ENCODE measurements around the gene TMEM38A.

The TMEM38A gene, protein sequence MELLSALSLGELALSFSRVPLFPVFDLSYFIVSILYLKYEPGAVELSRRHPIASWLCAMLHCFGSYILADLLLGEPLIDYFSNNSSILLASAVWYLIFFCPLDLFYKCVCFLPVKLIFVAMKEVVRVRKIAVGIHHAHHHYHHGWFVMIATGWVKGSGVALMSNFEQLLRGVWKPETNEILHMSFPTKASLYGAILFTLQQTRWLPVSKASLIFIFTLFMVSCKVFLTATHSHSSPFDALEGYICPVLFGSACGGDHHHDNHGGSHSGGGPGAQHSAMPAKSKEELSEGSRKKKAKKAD

GRCh38 chr19:16660763-16661479 is at the start of gene TMEM38A:
TMEM38A (plus strand) TSS chr19:16661139; CDS start chr19:16661218, 79 bp downstream.
- peak; percentile 35 for DNase-seq (ENCODE audit: low read depth)

DNA sequence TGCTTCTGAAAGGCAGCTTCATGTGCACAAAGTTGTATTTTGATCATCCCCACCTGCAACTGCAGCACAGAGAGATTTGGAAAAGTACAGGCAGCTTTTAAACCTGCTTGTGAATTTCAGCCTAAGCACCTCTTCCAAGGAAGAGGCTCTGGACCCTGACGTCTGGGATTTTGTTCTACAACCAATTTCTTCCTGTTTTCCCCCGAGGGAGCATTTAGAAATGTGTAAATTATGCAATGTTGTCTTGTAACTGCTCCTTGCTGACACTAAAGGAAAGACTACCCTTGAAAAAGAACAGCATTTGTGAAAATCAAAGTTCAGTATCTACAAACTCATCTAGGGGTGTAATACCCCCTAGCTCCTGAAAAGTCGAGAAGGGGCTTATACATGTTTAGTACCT is 48.3 kb upstream of the TMEM38A start:
- DNase-seq (ENCODE audit: low read depth), result no peak

DNA sequence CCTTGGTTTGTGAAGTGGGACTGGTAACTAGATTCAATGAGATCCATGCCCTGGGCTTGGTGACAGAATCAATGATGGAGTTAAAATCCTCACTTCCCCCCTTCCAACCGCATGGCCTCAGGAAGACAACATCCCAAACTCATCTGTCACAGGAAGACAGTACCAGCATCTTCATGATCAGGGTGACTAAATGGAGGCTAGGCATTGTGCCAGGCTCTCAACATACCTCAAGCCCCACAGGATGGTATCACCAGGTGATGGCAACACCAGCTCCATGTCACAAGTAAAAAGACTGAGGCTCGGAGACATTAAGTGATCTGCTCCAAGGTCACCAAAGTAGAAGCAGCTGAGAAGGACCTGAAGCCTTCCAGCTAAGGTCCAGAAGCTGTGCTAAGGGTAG is 47.1 kb upstream of the TMEM38A start:
- no peak for DNase-seq (ENCODE audit: low read depth)

DNA sequence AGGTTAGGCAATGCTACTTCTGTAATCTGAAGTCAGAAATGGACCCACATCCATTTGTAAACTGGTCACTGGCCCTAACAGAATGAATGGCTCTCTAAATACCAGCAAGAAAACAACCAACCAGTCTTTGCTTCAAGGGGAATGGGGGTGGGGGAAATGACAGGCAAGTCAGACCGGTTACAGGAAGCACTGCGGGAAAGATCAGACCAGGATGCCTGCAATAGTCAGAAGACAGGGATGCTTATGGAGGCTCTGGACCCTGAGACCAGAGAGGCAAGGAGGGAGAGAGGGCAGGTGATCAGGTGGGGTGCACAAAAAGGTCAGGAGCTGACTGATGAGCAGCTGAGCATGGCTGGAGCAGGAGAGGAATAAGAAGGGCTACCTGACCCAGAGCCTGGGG is 46.0 kb upstream of the TMEM38A start:
- DNase-seq (ENCODE audit: low read depth), result no peak

DNA sequence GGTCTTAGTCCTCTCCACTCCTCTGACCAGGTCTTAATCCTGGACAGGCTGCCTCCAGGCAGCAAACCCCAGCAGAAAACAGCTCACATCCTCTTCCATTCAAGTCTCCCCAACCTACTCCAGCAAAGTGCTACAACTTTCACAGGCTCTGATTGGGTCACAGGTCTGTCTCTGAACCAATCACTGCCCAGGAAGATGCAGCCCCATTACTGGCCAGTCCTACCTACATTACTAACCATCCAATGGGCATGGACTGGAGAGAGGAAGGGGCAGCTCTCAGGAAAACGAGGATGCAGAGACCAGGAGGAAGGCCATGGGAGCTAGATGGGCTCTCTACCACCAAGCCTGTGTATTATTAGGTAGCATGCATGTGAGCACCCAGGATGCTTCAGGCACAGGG is 45.1 kb upstream of the TMEM38A start:
- no peak for DNase-seq (ENCODE audit: low read depth)

DNA sequence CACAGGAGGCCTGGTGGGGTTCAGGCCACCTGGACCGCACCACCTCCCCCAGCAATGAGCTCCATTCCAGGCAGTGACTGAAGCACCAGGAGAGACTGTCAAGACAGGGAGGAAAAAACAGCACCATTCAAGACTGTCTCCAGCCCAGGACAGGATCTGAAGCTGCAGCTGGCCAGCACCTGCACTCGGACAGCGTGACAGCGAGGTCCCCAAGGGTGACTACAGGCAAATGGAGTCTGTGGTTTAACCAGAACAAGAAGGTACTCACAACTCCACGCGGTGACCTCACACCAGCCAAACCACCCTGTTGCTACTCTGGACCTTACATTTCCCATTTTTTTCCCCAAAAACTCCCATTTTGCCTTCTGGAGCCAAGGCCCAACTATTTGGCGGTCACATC is 42.7 kb upstream of the TMEM38A start:
- DNase-seq (ENCODE audit: low read depth), result no peak

- DNase-seq (ENCODE audit: low read depth), result no peak
These were observed 41.5 kb upstream of the TMEM38A start for GRCh38 chr19:16619457-16619856.

GRCh38 chr19:16620018-16620417 is 40.9 kb upstream of the TMEM38A start:
- DNase-seq (ENCODE audit: low read depth), result no peak

DNA sequence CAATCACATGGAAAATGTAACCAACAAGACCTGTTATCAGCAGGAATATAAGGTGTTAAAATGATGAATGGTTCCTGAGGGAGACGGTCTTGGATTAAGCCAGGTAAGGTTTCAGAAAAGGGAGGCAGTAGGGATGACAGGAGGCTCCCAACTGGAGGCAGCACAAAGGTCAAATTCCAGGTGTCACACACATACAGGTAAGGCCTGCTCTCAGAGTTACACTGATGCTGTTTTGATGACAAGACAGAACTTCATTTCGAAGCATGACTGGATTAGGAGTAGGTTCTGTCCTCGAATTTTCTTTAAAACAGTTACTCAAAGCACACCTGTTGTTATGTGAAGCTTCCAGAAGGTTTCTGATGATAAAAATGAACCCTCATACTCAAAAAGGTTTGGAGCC is 40.4 kb upstream of the TMEM38A start:
- DNase-seq (ENCODE audit: low read depth), result no peak

DNA sequence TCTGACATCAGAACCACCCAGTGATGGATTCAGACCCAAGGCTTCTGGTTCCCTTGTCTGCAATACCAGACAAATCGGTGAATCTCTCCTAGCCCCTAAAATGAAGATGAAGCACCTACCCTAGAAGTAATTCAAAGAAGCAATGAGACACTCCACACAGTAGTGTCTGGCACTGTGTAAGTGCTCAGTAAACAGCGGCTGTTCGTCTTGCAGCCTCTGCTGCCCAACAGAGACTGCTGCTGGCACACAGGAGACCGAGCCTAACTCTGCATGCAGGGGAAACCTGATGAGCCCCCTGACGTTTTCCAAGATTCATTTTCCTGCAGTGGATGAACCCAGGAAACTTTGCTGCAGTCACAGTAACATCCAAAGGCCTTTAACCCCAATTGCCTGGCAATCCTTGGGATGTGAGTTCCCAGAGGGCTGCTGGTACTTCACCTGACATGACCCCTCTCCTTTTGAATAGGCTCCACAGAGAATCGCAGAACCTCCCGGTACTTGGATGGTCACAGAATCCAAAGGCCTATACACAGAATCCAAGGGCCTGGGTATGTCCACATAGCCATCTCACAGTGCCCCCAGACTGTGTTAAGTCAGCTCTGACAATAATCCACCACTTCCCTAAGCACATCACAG is 39.7 kb upstream of the TMEM38A start:
- no peak for DNase-seq (ENCODE audit: low read depth)

DNA sequence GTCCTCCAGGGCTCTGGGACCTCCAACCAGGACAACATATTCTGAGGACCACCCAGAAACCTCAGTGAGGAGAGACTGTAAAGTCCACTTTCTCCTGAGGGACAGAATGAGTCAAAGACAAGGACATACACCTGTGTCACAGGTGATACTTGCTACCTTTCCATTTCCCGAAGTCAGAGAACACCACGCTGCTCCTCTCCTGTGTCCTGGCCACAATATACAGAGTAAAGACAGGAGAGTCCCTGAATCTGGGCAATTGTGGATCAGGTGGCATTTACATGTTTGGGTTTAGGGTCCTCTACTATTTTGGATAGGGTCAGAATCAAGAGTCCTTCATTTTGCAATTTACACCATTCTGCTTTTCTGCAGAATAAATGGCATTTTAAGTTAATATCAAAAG is 37.9 kb upstream of the TMEM38A start:
- DNase-seq (ENCODE audit: low read depth), result no peak

- DNase-seq (ENCODE audit: low read depth), result no peak
These were observed 37.4 kb upstream of the TMEM38A start for GRCh38 chr19:16623576-16623975.

DNA sequence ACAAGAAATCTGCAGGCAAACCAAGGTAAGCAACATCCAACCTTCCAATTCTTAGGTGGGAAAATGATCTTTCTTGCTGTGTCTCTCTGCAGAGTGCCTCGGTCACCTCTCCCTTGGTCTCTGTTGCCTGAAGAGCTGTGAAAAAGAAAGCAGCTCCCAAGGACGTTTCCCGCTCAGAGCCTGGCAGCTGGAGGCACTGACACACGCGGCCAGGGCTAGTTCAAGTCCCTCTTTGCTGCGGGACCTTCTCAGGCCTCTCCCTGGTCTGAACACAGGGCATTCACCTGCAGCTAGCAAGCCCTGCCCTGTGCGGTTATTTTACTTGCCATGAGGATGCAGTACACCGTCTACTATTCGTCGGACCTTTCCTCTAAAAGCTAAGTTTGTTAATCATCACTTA is 36.7 kb upstream of the TMEM38A start:
- no peak for DNase-seq (ENCODE audit: low read depth)

- no peak for DNase-seq (ENCODE audit: low read depth)
These were observed 35.6 kb upstream of the TMEM38A start for GRCh38 chr19:16625163-16625958.

DNA sequence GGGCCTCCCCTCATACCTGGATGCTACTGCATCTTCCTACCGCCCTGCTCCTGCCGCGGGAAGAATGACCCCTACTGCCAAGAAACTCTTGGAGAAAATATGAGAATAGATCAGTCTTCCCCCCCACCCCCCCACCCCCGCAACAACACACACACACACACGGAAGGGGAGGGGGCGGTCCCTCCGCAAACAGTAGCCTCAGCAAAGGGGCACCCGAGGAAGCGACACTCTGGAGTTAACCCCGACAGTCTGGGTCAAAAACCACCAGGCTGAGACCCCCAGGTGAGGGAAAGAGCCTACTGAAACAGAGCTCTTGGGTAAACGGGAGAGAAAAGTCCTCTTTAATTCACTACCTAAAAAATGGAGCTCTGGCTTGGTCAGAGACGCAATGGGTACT is 34.1 kb upstream of the TMEM38A start:
- DNase-seq (ENCODE audit: low read depth), result no peak

- no peak for DNase-seq (ENCODE audit: low read depth)
These were observed 33.6 kb upstream of the TMEM38A start for GRCh38 chr19:16627193-16627927.

- DNase-seq (ENCODE audit: low read depth), result no peak
These were observed 33.1 kb upstream of the TMEM38A start for GRCh38 chr19:16627928-16628182.

GRCh38 chr19:16628183-16628983 is 32.6 kb upstream of the TMEM38A start, which contains the start of gene MED26:
MED26 (minus strand) TSS chr19:16628204; CDS start chr19:16627943, 261 bp downstream.
- peak; percentile 96 for DNase-seq (ENCODE audit: low read depth)

DNA sequence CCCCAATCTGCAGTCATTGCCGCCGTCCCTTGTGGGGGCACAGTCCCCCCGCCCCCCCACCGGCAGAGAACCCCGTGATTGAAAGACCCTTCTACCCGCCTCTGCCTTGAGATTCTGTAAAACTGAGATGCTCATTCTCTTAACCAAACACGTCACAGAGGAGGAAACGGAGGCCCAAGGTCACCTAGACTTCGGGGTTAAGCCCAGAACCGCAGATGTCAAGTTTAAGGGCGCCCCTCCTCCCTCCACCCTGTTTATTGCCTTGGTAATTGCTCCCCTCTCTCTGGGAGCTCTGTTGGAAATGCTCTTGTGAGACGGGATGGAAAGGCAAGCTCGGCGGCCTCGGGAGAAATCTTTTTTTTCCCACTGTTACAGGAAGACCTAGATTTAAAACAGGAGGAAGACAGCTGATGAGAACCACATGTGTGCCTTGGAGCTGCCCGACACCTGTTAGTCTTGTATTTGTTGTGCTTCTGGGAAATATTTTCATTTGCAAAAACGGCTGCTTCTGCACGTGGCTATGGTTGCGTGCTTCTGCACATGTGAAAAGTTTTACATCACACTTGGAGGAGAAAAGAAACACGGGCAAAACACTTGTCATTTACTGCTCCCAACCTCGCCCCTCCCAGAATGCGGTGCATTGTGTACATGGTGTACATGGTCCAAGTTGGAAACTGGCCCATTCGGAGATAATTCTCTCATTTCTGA is 31.8 kb upstream of the TMEM38A start:
- no peak for DNase-seq (ENCODE audit: low read depth)

DNA sequence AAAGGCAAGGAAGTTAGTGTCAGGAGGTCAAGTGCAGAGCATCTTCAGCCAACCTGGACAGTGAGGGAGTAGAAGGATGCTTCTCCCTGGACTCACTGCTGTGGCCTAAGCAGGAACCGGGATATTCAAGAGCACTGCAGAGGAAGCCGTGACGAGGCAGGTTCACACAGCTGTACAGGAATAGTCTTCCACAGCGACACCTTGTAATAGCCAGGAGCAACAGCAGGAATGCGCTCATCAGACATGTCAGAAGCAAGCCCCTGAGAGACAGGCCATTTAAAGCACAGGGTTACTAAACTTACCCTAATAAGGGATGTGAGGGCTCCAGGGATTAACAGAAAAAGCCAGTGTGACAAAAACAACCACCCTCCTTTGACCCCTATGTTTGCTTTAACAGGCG is 29.5 kb upstream of the TMEM38A start:
- no peak for DNase-seq (ENCODE audit: low read depth)

Measured in activated T-cell treated with anti-CD3 and anti-CD28 coated beads for 48 hours (primary cell).